GM18867 (cell line): ENCODE data around the gene REXO1.

Experiments used
- ATAC-seq: cut with Tn5 transposase; IDR thresholded peaks from one replicate; pipeline ENCODE4 v1.9.1; 2021; ENCODE audit warnings: mild to moderate bottlenecking, moderate library complexity; ENCODE audit not compliant: unreplicated experiment

REXO1 gene

DNA sequence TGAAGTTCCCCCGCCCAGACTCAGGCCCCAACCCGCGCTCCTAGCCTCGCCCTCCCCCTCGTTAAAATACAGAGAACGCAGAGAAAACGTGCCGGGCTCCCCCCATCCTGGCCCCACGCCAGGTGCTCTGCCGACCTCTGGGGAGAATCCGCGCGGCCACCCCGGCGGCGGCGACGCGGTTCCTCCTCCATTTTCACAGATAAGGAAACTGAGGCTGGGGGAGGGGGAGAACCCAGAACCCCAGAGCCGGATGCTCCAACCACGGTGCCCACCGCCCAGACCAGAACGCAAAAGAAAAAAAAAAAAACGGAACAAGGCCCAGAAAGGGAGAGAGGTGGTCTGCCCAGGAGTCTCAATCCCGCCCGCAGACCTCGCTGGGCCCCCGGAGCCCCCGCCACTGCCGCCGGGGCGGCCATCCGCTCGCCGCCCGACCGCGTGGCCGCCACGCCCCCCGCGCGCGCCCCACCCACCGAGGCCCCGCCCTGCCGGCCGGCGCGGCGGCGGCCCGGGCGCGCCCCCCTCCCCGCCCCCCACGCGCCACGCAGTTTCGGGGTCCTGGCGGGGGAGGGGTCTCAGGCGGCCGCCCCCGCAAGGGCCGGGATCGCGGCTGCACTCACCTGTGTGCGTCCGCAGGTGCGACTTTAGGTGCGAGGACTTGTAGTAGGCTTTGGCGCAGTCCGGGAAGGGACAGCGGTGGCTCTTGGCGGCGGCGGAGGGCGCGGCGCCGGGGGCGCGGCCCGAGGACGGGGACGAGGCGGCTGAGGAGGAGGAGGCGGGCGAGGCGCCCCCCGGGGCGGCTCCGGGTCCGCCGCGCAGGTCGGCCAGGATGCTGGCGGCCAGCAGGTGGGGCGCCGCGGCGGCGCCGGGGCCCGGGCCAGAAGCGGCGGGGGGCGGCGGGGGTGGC is 14.4 kb upstream of the REXO1 start:
- ATAC-seq: peak; percentile 15

DNA sequence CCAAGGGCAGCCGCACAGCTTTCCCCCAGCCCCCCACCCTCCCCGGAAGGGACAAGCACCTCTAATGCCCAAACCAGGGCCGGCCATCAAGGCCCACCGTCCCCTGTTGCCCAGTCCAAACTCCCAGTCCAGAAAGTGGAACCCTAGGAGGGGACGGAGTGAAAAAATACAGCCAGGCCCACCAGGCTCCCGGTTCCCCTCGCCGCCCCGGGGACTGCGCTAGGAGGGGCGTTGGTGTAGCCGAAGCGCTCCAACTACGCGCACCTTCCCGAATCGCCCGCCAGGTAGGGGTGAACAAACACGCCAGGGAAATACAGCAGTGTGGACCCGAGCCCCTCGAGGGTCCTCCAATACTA is 13.8 kb upstream of the REXO1 start:
- no peak for ATAC-seq

DNA sequence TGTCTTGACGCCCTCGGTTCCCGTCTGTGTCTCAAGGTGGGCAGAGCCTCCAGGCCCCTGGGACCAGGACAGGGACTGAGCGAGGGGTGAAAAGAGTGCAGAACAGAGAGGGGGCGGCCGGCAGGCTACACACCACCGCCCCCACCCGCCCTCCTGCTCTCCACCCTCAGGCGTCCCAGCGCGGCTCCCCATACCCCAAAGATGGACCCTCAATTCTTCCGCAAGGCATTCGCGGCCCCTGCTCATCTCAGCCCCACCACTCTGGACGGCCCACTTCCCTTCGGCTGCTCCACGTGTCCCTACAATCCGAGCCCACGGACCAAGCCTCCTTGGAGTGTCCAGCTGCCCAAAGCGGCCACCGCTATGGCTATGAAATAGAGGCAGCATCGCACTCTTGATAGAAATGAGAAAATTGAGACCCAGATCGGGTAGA is 13.3 kb upstream of the REXO1 start:
- ATAC-seq: no peak

DNA sequence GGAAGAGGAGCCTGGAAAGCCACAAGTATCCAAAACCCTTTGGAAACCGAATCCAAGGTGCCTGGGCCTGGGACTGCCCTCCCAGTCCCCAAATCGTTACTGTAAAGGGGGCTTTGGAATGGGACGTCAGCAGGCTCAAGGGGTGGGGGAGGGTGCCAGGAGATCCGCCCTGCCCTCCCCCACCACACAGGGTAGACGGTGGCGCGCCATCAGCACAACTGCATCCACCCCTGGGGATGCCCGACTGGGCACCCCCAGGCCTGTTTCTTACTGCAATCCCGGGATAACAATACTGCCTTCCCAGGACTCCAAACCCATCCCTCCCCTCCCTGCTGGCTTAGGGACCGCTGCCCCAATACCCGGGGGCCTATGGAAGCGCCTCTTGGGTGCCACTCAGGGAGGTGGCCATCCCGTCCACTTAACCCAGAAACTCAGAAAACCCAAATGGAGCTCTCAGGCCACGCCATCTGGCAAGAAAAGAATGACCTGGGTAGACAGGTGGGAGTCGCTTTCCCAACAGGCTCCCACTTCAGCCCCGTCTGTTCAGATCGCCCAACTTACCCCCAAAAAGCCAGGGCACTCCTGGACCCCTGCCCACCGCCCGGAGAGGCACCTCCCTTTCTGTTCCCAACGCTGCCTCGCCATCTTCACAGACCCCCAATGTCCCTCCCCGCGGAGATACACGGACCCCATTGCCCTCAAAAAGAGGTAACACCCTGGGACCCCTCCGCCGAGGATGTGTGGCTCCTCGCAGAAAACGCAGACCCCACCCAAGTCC is 12.7 kb upstream of the REXO1 start:
- ATAC-seq: no peak

DNA sequence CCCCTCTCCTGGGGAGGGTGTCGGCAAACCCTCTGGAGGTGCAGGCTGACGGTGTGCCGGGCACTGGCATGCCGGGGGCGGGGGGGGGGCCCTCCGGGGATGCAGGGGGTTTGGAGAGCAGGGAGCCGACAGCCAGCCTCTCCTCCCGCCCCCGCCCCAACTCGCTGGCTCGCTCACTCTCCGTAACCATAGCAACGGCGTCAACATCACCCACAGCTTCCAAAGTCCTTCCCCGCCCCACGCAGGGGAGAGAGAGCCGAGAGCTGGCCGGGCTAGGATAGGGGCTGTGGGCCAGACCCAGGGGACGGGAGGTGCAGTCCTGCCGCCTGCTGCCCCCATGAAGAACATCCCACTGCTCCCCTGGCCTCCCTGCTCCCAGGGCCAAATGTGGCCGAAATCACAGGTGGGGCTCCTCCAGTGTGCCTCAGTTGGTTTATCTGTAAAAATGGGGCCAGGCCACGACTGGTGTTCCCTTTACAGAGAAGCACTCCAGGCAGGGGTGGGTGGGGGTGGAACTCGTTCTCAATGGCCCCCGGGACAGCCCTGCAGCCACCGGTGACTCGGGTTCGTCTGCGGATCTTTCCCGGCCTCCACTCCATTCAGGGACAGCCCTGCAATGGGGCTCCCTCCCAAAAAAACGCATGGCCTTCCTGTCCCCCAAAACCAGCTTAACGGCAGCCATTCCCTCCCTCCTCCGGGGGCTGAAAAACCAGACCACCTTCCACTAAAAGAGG is 11.9 kb upstream of the REXO1 start:
- no peak for ATAC-seq

DNA sequence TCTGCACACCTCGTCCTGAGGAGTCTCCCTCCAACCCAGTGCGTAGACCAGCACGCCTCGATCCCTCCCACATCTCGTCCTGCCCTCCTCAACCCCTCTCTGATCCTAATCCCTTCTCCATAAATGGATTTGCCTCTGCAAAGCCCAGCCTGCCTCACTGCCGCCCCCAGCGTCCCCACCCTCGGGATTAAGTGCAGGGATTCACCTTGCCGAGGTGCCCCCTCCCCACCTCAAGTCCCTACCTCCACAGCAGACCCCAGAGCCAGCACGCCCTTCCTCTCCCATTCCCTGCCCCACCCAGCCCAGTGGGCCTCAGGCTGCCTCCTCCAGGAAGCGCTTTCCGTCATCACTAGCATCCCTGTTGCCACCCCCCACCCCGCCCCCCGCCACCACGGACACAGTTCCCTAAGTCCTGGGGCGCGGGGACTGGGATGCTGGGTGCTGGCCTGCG is 11.1 kb upstream of the REXO1 start:
- no peak for ATAC-seq

DNA sequence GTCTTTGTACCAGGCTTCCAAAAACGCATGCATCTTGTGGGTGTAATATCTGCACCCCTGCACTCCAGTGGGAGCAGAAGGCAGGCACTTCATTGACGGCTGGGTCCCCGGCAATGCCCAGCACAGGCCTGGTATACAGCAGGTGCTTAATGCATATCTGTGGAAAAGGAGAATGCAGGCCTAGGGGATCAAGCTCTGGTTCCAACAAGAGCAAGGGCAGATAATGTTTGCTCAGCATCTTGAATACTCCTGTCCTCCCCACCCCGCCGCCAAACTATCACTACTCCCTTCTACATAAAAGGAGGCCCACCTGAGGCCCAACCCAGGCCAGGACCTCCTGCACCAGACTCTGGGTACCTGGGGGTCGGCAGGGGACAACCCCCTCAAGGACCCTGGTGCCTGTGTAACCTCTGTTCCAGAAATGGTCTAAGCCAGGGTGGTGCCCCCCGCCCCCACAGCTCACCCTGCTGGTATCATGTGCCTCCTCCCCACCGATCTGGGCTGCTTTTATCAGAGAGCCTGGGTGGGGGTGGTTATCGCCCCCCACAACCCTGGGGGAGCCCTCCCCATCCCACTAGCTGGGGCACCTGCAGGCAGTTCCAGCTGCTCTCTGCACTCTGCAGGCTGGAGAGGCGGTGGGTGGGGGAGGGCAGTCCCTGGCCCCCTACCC is 10.3 kb upstream of the REXO1 start:
- ATAC-seq: no peak

DNA sequence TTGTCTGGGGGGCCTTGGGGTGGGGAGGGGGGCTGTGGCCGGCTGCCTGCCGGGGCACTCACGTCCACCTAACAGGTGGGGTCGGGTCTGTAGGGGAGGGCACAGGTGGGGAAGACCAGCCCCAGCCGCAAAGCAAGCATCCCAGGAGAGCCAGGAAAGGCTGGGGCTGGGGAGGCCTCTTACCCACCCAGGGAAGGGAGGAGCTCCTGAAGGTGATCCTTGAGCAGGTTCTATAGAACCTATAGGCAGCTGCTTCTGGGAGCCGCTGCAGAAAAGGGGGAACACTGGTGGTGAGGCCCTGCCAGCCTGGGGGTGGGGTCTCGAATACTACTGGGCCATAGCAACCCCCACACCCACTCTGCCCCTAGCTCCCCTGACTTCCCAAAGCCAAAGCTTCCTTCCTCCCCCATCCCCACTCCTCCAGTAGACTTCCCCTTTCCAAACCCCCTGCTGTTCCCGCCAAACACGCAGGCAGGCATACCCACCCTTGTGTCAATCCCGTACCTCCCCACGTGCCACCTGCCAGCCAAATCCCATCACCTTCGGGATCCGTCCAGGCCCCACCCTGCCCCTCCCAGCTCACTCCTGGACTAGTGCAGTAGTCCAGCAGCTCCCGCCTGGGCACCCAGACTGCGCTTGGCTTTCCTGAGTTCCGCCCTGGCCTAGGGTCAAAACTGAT is 9.5 kb upstream of the REXO1 start:
- no peak for ATAC-seq

DNA sequence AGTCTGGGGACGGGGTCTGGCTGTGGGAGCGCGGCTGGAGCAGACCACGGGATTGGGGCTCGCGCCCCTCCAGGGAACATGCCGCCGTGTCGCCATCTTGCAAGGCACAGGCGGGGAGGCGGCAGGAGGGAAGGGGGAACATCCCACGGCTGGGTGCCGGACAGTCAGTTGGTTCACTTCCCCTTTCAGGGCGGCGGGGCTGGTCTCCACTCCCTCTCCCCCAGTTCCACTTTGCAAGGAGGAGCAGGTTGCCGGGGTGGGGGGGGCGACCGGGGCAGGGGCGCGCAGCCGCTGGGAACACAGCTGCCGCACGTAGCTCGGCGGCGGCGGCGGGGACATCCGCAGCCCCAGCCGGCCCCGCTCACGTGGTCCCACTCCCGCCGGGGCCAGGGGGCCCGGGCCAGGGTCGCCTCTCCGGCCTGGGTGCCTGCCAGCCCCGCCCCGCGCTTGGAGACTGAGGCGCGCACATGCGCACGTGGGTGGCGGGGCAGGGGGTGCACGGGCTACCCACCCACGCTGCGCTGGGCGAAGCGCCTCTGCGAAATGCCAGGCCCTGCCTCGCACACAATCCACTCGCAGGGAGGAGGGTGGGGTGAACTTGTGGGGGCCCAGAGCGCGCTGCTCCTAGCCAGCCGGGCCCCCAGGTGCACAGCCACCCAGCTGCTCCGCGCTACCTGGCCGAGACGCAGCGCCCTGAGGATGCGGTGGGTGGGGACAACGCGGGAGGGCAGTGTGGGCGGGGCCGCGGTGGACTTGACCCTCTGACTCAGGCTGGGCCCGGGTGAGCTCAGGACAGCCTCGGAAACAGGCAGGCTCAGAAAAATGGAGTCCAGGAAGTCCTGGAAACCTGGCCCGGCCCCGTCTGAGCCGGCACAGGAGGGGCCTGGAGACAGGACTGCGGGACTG is 8.7 kb upstream of the REXO1 start:
- ATAC-seq: no peak

DNA sequence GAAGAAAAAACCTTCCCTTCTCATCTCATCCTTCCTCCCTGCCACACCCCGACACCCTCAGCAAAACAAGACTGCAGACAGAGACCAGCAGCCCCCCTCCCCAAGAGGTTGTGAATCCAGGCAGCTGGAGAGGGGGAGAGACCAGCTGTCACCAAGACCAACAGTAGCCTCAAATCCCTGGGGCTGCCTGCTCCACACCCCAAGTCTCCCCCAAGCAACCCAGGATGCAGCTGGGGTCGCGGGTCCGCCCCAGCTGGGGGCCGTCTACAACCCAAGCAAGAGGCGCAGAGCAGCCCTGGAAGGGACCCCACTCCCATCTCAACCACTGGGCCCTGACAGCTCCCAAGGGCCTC is 8.0 kb upstream of the REXO1 start:
- no peak for ATAC-seq

DNA sequence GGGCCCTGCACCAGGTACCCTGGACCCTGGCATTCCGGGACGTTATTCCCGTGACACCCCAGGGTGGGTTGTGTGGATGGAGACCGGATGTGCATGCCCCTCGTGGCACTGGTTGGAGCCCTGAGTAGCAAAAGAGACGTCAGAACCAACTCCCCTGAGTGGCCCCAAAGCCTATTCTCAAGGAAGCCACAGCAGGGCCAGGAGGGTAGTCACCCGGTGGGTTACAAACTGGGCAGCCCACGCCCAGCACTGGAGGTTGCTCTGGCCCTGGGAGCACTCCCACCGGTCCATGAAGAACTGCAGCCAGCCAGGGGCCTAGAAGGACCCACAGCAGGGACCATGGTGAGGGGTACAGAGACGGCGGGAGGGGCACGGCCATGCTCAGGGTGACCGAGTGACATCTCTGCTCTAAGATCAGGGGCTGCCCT is 7.6 kb upstream of the REXO1 start:
- no peak for ATAC-seq

DNA sequence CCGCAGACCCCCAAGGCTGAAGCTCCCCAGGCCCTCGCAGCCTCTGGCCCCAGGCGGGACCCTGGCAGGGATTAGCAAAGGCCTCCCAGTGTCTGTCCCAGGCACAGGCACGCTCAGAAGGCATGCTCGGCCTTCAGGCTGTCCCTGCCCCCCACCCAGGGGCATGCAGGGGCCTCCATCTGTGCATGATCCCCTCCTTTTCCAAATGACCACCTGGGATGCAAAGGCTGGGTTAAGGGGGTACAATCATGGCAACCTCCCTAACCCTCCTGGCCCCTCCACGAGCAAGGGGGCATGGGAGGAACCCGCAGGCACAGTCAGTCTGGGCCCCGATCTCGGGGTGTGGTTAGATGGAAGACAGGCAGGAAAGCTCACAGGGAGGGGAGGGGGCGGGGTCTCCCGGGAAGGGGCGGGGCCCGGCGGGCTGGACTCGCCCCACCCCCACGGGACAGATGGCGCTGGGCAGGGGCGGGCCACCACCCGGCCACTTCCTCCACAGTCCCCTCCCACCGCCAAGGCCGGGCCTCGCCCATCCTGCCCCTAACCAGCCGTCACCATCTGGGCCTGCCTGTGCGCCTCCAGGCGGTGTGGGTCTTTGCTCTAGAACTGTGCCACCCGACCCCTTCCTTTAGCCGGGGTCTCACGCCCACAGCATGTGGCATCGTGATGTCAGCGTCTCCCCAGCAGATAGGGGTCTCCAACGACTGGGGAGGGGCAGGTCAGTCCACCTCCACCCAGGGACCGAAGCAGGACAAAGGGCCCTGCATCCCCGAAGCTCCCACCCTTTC is 7.0 kb upstream of the REXO1 start:
- ATAC-seq: peak; percentile 53

DNA sequence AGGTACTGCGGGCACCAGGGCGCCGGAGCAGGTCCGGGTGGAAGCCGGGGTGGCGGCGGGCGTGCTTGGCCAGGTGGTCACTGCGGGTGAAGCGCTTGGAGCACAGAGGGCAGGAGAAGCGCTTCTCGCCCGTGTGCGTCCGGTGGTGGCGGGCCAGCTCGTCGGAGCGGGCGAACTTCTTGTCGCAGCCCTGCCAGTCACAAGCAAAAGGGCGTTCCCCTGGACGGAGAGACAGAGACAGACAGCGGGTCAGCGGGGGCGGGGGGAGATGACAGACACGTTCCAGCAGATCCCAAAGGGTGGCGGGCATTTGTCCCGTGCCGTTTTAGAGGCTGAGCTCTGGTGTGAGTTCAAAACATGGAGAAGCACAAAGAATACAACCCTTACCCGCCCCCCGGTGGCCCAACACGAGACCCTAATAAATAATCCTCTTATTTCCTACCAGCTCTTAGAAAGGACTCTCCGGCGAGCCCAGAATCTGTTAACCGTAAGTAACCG is 6.3 kb upstream of the REXO1 start:
- no peak for ATAC-seq

DNA sequence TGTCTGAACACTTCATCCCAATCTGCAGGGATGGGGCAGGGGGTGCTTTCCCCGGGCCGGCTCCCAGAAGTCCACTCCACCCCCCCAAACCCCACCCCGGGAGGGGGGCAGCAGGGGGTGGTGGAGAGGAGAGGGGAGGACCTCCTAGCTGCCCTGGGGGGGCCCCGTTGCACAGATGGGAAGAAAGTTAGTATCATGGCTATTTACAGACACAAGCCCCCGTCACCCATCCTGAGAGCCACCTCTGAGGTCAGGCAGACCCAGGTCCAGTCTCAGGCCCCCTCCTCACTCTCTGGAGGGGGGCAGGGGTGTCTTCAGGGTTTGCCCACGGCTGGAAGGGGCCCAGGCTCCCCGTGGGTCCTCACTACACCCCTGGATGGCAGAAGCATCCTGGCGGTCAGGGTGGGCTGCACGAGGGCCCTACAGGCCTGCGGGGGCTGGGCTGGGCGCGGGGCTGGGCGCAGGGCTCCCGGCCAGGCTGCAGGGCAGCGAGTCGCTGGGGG is 5.8 kb upstream of the REXO1 start:
- ATAC-seq: no peak

DNA sequence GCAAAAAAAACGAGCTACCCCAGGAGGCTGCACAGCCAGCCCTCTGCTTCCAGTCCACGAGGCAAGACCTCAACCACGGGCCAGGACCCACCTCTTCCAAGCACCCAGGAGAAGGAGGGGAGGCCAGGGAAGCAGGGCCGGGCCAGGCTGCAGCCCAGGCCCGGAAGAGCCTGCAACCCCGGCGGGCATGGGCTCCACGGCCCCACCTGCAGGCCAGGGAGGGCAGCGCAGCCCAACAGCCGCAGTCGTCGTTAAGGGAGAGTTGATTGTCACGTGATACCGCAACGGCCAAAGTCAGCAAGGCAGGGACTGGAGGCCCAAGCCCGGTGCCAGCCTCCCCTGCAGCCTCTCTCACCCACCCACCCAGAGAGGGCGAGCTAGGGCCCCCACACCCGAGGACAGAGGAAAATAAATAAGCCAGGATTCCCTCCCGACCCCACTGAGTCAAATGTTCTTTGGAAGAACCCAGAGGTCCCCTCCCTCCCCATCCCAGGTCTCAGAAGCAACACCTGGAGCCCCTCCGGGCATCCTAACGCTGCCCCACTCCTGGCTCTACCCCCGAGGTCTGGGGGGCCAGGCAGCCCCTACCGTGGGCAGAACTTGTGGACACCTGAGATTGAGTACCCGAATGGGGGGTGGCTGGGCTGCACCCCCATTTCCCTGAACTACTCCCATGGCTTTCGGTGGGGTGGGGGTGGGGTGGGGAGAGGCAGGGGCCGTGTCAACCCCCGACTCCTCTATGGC is 5.2 kb upstream of the REXO1 start:
- no peak for ATAC-seq

DNA sequence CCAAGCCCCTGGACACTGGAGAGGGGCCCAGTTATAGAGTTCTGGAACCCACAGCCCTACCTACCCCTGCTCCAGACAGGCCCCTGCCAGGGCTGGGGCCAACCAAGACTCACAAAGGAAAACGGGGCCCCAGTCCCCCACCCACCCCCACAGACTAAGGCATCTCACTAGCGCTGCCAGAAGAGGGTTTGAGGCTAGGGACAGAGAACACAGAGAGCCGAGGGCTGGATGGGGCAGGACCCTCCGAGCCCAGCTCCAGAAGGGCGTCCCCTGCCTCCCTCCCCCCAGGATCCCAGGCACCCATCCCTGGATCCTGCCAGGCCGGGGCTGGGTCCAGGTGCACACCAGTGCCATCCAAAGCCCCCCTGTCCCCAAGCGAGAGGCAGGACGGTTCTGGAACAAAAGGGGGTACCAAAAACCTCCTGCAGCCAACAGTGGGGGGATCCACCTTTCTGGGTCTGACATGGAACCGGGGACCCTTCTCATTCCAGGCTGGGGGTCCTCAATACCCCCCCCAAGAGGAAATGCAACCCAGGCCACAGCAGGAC is 4.4 kb upstream of the REXO1 start:
- ATAC-seq: no peak
